ENCODE results near the gene TIMM13.

The TIMM13 gene

GRCh38 chr19:2458054-2458453, 30.7 kb upstream of the TIMM13 start:
- Histone ChIP-seq H3K36me3 (ENCODE audit: low read length) (no peaks in the 10 kb centered on the region), H3K9me3 (ENCODE audit: insufficient read depth, low read length) (no peaks in the 10 kb centered on the region), H4K20me1 (ENCODE audit: low read depth, low read length) (peaks cover 7% of the 10 kb centered on the region; the same call in 1 of the 2 replicates), H2AFZ (ENCODE audit: low read depth, low read length, severe bottlenecking) (no peak overlapping the region), H3K9ac (ENCODE audit: low read length) (no peak overlapping the region), H3K27me3 (ENCODE audit: low read length) (no peaks in the 10 kb centered on the region), H3K4me3 (ENCODE audit: insufficient read depth, low read length, poor library complexity, severe bottlenecking) (no peak overlapping the region), H3F3A (ENCODE audit: insufficient read depth) (peaks cover 11% of the 10 kb centered on the region), H3K27ac (ENCODE audit: low read depth, low read length) (no peak overlapping the region), H3K4me2 (ENCODE audit: low read depth, low read length, poor library complexity, severe bottlenecking) (no peak overlapping the region), H3K9me2 (replicated peaks; ENCODE audit: insufficient read depth, low read length) (no peaks in the 10 kb centered on the region), H3K79me2 (ENCODE audit: insufficient read depth, low read length) (peaks cover 36% of the 10 kb centered on the region)
- TF ChIP-seq EZH2phosphoT487 (conservative IDR thresholded peaks at IDR 0.05; ENCODE audit: low read length): no peak
- no peak for TF ChIP-seq CTCF (IDR thresholded peaks at IDR 0.05; ENCODE audit: insufficient read depth, low read length, poor library complexity, severe bottlenecking)

- Histone ChIP-seq H3K4me3 (ENCODE audit: insufficient read depth, low read length, poor library complexity, severe bottlenecking) (peak overlapping the region; percentile 46), H3K9ac (ENCODE audit: low read length) (peak overlapping the region; percentile 100), H3K79me2 (ENCODE audit: insufficient read depth, low read length) (peaks cover 41% of the 10 kb centered on the region), H2AFZ (ENCODE audit: low read depth, low read length, severe bottlenecking) (peak overlapping the region; percentile 73), H3K9me3 (ENCODE audit: insufficient read depth, low read length) (no peaks in the 10 kb centered on the region), H3K27ac (ENCODE audit: low read depth, low read length) (peak overlapping the region; percentile 40), H3F3A (ENCODE audit: insufficient read depth) (peaks cover 9% of the 10 kb centered on the region; the same call in 1 of the 2 replicates), H3K36me3 (ENCODE audit: low read length) (no peaks in the 10 kb centered on the region), H3K4me2 (ENCODE audit: low read depth, low read length, poor library complexity, severe bottlenecking) (peak overlapping the region; percentile 65), H4K20me1 (ENCODE audit: low read depth, low read length) (peaks cover 7% of the 10 kb centered on the region; the same call in 1 of the 2 replicates), H3K9me2 (replicated peaks; ENCODE audit: insufficient read depth, low read length) (no peaks in the 10 kb centered on the region), H3K27me3 (ENCODE audit: low read length) (no peaks in the 10 kb centered on the region)
- TF ChIP-seq CTCF (IDR thresholded peaks at IDR 0.05; ENCODE audit: insufficient read depth, low read length, poor library complexity, severe bottlenecking) (no peak), EZH2phosphoT487 (conservative IDR thresholded peaks at IDR 0.05; ENCODE audit: low read length) (no peak)
Measured at GRCh38 chr19:2457394-2458037, 30.1 kb upstream of the TIMM13 start.

DNA sequence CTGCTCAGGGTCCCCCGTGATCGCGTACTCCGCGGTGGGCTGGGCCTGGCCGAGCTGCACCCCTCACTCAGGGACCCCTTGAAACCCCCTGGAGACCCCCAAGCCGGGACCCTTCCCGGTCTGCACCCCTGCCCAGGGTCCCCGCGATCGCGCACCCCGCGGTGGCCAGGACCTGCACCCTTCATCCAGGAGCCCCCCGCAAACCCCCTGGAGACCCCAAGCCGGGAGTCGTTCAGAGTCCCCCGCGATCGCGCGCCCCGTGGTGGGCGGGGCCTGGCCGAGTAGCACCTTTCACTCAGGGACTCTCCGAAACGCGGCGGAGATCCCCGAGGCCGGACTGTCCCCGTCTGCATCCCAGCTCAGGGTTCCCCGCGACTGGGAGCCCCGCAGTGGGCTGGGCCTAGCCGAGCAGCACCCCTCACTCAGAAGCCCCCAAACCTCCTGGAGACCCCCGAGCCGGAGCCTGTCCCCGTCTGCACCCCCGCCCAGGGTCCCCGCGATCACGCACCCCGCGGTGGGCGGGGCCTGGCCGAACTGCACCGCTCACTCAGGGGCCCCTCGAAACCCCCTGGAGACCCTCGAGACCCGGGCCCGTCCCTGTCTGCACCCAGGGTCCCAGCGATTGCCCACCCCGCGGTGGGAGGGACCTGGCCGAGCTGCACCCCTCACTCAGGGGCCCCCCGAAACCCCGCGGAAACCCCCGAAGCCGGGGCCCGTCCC, 28.6 kb upstream of the TIMM13 start:
- Histone ChIP-seq H3K36me3 (ENCODE audit: low read length) (no peaks in the 10 kb centered on the region), H4K20me1 (ENCODE audit: low read depth, low read length) (peaks cover 7% of the 10 kb centered on the region; the same call in 1 of the 2 replicates), H3K79me2 (ENCODE audit: insufficient read depth, low read length) (peaks cover 55% of the 10 kb centered on the region), H3K4me2 (ENCODE audit: low read depth, low read length, poor library complexity, severe bottlenecking) (peak overlapping the region; percentile 77), H3K9me2 (replicated peaks; ENCODE audit: insufficient read depth, low read length) (no peaks in the 10 kb centered on the region), H3K9ac (ENCODE audit: low read length) (peak overlapping the region; percentile 100), H3F3A (ENCODE audit: insufficient read depth) (peaks cover 12% of the 10 kb centered on the region; the same call in 1 of the 2 replicates), H2AFZ (ENCODE audit: low read depth, low read length, severe bottlenecking) (no peak overlapping the region), H3K27me3 (ENCODE audit: low read length) (no peaks in the 10 kb centered on the region), H3K9me3 (ENCODE audit: insufficient read depth, low read length) (no peaks in the 10 kb centered on the region), H3K4me3 (ENCODE audit: insufficient read depth, low read length, poor library complexity, severe bottlenecking) (peak overlapping the region; percentile 96), H3K27ac (ENCODE audit: low read depth, low read length) (peak overlapping the region; percentile 86)
- TF ChIP-seq EZH2phosphoT487 (conservative IDR thresholded peaks at IDR 0.05; ENCODE audit: low read length) (no peak), CTCF (IDR thresholded peaks at IDR 0.05; ENCODE audit: insufficient read depth, low read length, poor library complexity, severe bottlenecking) (no peak)

Measured in SU-DHL-6 (cell line).